DMS53 treated with DMSO at 0.1 percent for 48 hours (cell line): ENCODE measurements around the gene PPP1R12C.

Source experiments
- DNase-seq: peaks from one replicate; lab custom pipeline; 2025; ENCODE audit not compliant: unreplicated experiment; lab: John Stamatoyannopoulos, UW

Gene PPP1R12C

DNA sequence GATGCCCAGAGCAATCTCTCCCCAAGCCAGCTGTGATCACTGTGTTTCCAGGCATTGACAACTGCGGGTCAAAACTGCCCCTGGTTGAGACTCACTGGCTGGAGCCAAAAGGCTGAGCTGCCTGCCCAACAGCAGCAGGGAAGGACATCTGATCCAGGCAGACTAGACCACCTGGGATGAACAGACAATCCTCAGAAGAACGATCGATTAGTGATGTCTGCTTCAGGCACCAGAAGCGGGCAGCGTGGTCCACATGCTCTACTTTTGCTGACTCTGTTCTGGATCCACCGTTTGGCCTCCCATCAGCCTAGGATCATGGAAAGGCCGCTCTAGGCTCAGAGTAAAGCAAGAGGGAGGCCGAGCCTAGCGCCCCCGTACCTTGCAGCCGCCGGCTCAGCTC lies 69.5 kb downstream of the PPP1R12C start:
- DNase-seq, result no peak

DNA sequence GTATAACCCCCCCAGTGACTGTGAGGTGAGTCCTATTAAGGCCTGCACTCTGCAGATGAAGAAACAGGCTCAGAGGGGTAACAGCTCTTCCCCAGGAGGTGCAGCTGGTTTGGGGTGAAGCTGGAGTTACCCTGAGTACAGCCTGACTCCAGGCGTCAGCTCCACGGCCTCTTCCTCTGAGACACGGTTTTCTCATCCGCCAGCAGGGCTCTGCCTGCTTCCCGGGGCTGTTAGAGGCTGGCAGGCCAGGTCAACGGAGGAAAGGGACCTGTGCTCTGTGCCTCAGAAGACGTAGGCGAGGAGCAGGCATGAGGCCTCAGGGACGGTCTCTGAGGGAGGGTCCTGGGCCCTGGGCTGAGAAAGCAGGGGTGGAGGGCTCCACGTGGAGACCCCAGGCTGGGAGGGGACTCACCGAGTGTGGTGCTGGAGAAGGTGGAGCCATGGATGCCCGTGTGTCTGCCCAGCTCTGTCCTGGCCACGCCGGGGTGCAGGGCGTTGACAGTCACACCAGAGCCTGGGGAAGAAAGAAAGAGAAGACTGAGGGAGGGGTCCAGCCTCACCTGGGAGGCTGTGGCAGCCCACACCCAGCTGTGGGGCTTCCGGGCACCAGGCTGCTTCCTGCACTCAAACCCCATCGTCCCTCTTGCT lies 70.3 kb downstream of the PPP1R12C start:
- DNase-seq, result no peak

DNA sequence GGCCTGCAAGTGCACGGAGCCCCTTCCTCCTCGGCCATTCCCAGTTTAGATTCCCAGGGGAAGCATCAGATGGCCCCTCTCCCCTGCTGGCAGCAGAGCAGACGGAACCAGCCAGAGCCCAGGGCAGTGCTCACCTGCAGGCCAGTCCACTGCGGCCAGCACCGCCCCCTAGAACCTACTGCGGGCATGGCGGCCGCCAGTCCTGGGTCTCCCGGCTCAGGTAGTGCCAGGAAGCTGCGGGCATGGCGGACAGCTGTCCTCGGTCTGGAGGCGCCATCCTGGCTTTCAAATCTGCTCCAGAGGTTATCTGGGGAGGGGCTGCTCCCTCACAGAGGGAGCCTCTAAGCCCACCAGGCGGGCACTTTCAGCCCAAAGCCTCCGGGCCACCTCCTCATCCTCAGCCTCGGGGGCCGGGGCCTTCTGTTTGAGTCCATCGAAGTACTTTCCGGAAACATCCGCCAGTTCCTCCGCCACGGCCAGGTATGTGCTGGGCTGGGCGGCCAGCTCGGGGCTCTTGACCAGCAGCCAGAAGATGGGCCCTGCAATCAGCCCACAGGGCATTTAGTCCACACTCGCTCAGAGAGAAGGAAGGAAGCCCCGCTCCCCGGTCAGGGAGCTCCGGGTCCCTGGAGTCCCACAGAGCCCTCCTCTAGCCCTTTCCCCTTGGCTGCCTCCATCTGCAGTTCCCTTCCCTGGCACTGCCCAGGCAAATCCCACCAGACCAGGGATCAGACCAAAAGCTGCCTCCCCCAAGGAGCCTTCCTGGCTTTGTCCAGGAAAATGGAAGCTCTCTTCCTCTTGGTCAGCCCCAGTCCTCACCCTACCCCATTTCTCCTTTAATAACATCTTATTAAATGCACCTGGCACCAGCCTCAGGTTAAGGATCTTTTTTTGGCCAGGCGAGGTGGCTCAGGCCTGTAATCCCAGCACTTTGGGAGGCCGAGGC lies 72.4 kb downstream of the PPP1R12C start:
- DNase-seq, result no peak

DNA sequence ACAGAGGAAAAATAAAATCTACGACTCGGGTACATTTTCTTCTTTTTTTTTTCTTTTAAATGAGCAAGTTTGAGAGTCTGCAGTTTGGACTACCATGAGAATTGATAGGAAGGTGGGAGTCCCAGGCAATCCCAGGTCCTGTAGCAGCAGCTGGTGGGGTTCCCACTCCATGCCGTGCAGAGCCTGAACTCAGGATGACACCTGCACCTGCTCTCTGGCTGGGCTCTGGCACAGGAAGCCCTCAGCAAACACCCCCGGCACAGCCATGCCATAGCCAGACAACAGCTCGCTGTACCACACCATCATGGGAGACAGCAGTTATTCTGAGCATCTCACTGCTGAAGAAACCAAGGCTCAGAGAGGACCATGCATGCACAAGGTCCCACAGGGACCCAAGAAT lies 73.2 kb downstream of the PPP1R12C start:
- DNase-seq, result no peak

DNA sequence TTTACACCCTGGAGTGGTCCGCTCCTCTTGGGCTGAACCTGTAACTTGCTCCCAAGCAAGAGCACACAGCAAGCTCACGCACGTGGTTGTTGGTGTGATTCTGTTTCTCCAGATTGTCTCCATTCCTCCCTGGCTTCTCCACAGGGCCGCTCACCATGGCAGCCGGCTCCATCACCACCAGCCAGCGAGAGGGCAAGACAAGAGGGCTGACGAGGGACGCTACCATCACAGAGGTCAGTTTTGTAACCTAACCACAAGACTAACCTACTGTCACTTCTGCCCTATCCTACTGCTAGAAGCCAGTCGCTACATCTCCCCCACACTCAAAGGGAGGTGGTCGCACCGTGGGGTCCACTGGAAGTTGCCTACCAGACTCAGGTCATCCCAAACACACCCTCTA lies 74.7 kb downstream of the PPP1R12C start:
- no peak for DNase-seq

DNA sequence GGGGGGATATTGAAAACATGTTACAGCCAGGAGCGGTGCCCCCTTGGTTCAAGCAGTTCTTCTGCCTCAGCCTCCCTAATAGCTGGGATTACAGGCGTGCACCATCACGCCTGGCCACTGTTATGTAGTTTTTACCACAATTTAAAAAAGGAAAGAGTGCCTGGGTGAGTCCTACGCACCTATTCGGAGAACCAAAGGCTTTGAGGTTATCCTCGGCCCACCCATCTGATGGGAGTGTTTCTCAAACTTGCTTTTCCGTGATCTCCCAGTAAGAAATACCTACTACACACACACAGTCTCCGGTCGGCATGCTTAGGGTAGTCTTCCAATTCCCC lies 75.1 kb downstream of the PPP1R12C start:
- DNase-seq, result no peak

DNA sequence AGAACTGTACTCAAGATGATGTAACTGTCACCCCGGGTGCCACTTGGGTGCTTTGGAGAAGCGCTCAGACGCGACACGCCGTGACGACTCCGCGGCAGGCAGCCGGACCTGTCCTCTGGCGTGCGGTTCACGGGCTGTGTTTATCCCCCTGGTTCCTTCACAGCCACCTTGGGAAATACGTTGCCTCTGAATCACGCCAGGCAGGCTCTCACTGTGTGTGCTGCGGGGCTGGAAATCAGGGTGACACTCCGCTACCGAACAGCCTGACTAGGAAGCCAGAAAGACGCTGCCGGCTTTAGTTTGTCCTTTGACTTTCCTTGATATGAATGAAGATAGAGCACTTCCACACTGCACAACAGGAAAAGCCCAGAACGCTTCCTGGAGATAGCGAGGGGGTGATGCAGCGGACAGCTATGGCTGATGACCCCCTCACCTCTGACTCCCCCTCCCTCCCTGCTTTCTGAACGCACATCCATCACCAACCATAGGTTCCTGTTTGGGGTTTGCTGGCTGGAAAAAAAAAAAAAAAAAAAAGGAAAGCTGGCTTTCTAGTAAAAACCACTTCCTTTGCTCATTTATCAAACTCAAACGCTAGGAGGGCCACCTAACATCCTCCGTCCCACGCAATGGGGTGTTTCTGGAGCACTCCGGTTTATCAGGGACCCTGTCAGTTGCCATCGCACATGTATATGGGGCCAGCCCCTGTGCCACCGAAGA lies 75.7 kb downstream of the PPP1R12C start:
- DNase-seq, result no peak

DNA sequence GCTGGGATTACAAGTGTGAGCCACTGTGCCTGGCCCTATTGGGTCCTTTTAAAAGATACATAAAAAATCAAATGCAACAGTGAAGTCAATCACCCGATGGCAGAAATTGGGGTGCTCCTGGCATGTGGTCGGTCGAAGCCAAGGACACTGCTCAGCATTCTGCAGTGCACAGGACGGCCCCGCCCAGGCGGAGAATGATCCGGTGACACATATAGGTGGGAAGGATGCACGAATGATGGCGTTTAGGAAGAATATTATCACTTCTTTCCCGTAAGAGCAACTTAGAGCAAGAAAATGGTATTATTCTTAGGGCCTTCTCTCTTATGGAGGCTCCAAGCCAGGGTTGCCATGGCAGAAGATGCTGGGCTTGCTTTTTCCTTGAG lies 76.2 kb downstream of the PPP1R12C start:
- no peak for DNase-seq
